Measurements from ENCODE around the gene OCA2. TPM values are rescaled to one million over a fixed set of nuclear protein-coding genes. Genes with fewer than 3 reads are reported as not detected.

Gene OCA2
- total and polyA plus RNA-seq, 2 of the 8 experiments (the other 6 are each of a cell fraction or from before 2014, with no cell fraction given) = 0.20 TPM

DNA sequence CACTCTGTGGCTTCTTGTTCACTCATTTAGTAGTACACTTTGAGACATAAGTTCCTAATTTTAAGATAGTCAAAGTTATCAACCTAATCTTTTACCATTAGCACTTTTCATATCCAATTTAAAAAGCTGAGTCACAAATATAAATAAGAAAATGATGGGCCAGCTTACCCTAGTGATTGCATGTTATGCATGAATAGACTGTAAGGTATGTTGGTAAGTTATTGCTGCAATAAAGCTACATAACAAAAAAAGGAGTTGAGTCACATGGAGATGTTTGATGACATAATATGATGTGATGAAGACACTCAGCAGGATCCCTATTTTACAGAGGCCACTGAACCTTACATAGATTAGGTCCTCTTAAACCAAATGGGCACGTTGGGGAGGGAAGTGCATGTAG is 161.3 kb downstream of the OCA2 start:
- Histone ChIP-seq H3K23ac (ENCODE audit: insufficient read length) (no peak overlapping the region), H4K91ac (replicated peaks; ENCODE audit: insufficient read length, low read length) (no peak overlapping the region), H3K79me2 (ENCODE audit: control insufficient read depth in 1 of 2, insufficient read depth in 2 of 2, low read length in 2 of 2) (no peaks in the 10 kb centered on the region), H3K4me1 (replicated peaks in 1 of 4; ENCODE audit: control insufficient read depth in 3 of 4, insufficient read depth in 4 of 4, low read length in 3 of 4) (peaks cover 0 to 7% (median 0%) of the 10 kb centered on the region in 4 experiments; a peak in 2 of 7 replicates), H3K27me3 (replicated peaks in 1 of 4; ENCODE audit: control insufficient read depth in 3 of 4, extremely low read depth in 1 of 4, insufficient read depth in 3 of 4, low read length in 3 of 4) (peaks cover 0 to 2% (median 0%) of the 10 kb centered on the region in 4 experiments; a peak in 1 of 7 replicates), H3K27ac (ENCODE audit: low read depth, low read length) (no peak overlapping the region), H4K20me1 (replicated peaks in 1 of 2; ENCODE audit: control insufficient read depth in 1 of 2, insufficient read depth in 2 of 2, low read length in 2 of 2) (no peaks in the 10 kb centered on the region), H3K23me2 (ENCODE audit: low read depth, low read length) (no peaks in the 10 kb centered on the region), H3K4me3 (ENCODE audit: extremely low read depth in 1 of 4, insufficient read depth in 2 of 4, low read depth in 3 of 4, low read length in 4 of 4) (no peak overlapping the region), H3K79me1 (ENCODE audit: low read depth, low read length) (no peaks in the 10 kb centered on the region), H3K56ac (replicated peaks; ENCODE audit: insufficient read length, low read depth, low read length) (no peak overlapping the region), H3K9ac (replicated peaks in 1 of 4; ENCODE audit: extremely low read depth in 1 of 4, low read depth in 3 of 4, low read length in 3 of 4) (no peak overlapping the region), H3K4me2 (ENCODE audit: insufficient read depth in 1 of 2, low read depth in 2 of 2, low read length in 2 of 2) (no peak overlapping the region), H2AFZ (ENCODE audit: low read length) (no peak overlapping the region), H3K18ac (ENCODE audit: extremely low read depth, low read length) (no peak overlapping the region), H2BK5ac (ENCODE audit: low read depth, low read length) (no peak overlapping the region), H3K14ac (ENCODE audit: insufficient read length) (no peak overlapping the region), H2AK5ac (ENCODE audit: low read depth, low read length) (0 out of 2 replicates have a peak overlapping the region, but pooled peaks have one; percentile 71), H3K9me3 (ENCODE audit: insufficient read depth in 2 of 2, low read depth in 1 of 2, low read length in 1 of 2) (0 out of 4 replicates have a peak, but pooled peaks cover 0 to 2% of the 10 kb centered on the region in 2 experiments), H2BK20ac (ENCODE audit: low read length) (no peak overlapping the region), H3K4ac (replicated peaks; ENCODE audit: insufficient read length, low read depth, low read length) (no peak overlapping the region), H3K36me3 (ENCODE audit: control insufficient read depth in 2 of 4, insufficient read depth in 4 of 4, low read length in 3 of 4) (no peaks in the 10 kb centered on the region), H4K5ac (ENCODE audit: insufficient read length, low read depth, low read length) (no peak overlapping the region), H2BK12ac (ENCODE audit: low read depth, low read length) (no peak overlapping the region), H2BK120ac (replicated peaks; ENCODE audit: low read depth, low read length) (no peak overlapping the region), H2BK15ac (ENCODE audit: low read length) (0 out of 2 replicates have a peak overlapping the region, but pooled peaks have one; percentile 34), H4K8ac (ENCODE audit: extremely low read depth, insufficient read depth, low read length) (no peak overlapping the region)
- POLR2A ChIA-PET (ENCODE audit: partially characterized antibody) = no interaction called here
- CTCF ChIA-PET (ENCODE audit: partially characterized antibody) = interaction anchor here (1.3 kb wide), 1 partner anchor 84 kb away, joined by 3 read pairs; no protein-coding TSS in a partner anchor
- DNase-seq (ENCODE audit: low read depth in 1 of 2, low spot score in 2 of 2) (no peak), FAIRE-seq (no peak)
- WGBS, 2 experiments (ENCODE audit: extremely low coverage in 1 of 2, insufficient coverage in 1 of 2, insufficient read length in 1 of 2, insufficient replicate concordance in 2 of 2, low coverage in 1 of 2, low lambda C conversion rate in 2 of 2, missing lambda C conversion rate in 1 of 2) = 78% methylated on average over 1 of the region's 1 CpG; no CpG with 5 or more reads in 1 of the 2 experiments
- no peak for TF ChIP-seq USF2 (IDR thresholded peaks at IDR 0.05; ENCODE audit: low read length)
- no peak for TF ChIP-seq EZH2 (IDR thresholded peaks at IDR 0.05; ENCODE audit: low read depth, low read length, severe bottlenecking)
- TF ChIP-seq CHD2 (IDR thresholded peaks at IDR 0.05; ENCODE audit: low read length) = no peak
- no peak for TF ChIP-seq MAFK (IDR thresholded peaks at IDR 0.05; ENCODE audit: low read depth, low read length)
- TF ChIP-seq, protein P1, sequence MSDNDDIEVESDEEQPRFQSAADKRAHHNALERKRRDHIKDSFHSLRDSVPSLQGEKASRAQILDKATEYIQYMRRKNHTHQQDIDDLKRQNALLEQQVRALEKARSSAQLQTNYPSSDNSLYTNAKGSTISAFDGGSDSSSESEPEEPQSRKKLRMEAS (IDR thresholded peaks at IDR 0.05) = no peak
- TF ChIP-seq CHD1 (IDR thresholded peaks at IDR 0.05; ENCODE audit: low read depth, low read length) = no peak
- no peak for TF ChIP-seq KDM1A (IDR thresholded peaks at IDR 0.05; ENCODE audit: borderline replicate concordance, low read length)
- TF ChIP-seq CBX5 (IDR thresholded peaks at IDR 0.05; ENCODE audit: low read depth, low read length) = no peak
- TF ChIP-seq CREB1 (IDR thresholded peaks at IDR 0.05) = no peak
- no peak for TF ChIP-seq YY1 (IDR thresholded peaks at IDR 0.05; ENCODE audit: low read depth, low read length)
- TF ChIP-seq ZNF274 (IDR thresholded peaks at IDR 0.05; ENCODE audit: borderline replicate concordance, extremely low read depth, low read length) = no peak
- no peak for TF ChIP-seq TCF12 (IDR thresholded peaks at IDR 0.05; ENCODE audit: low read depth, low read length)
- no peak for TF ChIP-seq SIN3A (conservative IDR thresholded peaks at IDR 0.05 in 1 of 2, IDR thresholded peaks at IDR 0.05 in 1 of 2; ENCODE audit: low read depth in 1 of 2, low read length in 2 of 2)

Measured in H1 (cell line).